SHP77 treated with DMSO at 0.1 percent for 48 hours (cell line): ENCODE results near the gene CSMD2.
"Not testable (repeated sequence)": the region's sequence is repeated elsewhere in the genome, so short reads cannot be mapped to it uniquely, and the experiment has no call there.

ENCODE experiments used
- DNase-seq: peaks from one replicate; lab custom pipeline; 2025; lab: John Stamatoyannopoulos, UW

Gene CSMD2

DNA sequence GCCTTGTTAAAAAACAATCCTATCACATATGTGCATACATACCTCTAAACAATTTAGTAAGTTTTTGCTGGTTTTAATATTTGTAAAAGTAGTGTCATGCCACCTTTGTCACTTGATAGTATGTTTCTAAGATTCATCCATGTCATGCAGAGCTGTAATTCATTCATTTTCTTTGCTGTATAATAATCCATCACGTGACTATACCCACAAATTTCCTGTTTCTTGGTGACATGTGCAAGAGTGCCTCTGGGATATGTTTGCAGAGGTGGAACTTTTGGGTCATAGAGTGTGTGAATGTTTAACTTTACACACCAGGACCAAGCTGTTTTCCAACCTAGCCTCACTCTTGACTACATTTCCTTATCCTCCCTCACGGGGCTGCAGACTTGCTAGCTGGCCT, 629.7 kb downstream of the CSMD2 start:
- no peak for DNase-seq

DNA sequence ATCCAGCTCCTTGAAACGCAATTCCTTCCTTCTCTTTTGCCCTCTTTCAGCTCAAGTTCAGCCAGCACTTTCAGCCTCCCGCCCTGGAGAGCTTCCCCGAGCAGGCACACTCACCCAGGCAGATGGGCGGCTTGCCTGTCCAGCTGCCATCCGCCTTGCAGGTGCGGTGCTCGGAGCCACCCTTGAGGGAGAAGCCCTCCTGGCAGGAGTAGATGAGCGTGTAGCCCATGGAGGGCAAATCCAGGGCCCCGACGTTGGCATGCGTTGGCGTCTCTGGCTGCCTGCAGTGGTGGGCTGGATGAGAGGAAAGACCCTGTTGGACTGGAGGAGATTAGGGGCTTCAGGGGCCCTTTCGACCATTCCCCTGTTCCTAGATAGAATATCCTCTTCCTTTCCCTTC, 632.1 kb downstream of the CSMD2 start:
- no peak for DNase-seq

DNA sequence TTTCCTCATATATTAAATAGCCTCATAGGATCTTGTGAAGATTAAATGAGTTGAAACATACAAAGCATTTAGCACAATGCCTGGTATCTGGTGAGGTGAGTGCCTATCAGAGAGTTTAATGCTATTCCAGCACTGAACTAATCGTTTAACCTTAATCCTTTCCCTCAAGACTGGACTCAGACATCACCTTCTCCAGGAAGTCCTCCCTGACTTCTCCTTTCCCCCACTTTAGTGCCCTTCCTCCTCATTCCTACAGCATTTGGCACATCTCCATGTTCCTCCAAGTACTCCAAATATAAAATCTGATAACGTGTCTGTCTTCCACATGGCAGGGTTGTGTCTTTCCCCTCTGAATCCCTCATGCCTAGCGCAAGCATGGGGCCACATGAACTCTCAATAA, 632.8 kb downstream of the CSMD2 start:
- no peak for DNase-seq

DNA sequence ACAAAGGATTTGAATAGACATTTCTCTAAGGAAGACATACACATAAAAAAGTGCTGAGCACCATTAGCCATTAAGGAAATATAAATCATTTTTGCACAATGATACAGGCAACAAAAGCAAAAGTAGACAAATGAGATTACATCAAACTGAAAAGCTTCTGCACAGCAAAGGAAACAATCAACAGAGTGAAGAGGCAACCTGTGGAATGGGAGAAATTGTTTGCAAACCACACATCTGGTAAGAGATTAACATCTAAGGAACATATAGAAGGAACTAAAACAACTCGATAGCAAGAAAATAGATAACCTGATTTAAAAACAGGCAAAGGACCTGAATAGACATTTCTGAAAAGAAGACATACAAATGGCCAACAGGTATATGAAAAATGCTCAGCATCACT, 635.1 kb downstream of the CSMD2 start:
- DNase-seq: no peak

DNA sequence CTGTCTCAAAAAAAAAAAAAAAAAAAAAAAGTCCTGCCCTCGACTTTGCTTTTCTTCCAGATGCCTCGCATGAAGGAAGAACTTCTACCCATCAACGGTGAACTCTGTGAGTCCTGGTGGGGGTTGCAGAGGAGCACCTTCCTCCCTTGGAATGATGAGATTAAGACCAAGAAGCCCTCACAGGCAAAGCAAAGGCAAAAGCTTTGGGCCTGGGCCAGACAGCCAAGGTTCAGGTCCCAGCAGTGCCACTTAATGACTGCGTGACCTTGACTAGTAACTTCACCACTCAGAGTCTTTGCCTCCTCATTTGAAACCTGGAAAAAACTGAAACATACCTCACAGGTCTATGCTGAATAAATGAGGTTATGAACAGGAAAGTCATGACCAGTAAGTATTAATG, 637.1 kb downstream of the CSMD2 start:
- DNase-seq: no peak

DNA sequence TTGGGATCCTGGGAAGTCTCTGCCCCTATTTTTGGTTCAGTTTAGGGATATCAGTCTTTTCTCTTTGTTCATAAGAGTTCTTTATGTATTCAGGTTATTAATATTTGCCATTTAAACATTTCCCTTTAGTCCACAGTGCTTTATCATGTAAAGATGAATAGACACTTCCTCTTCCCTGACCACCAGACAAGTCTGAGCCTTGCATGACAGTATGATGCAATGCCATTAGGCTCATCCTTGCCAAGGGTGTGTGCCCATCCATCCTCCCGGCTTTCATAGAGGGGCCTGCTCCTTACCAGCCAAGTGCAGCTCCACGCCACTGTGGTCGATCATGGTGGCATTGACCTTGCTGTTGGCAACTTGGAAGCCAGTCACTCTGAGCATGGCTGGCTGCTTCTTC, 640.4 kb downstream of the CSMD2 start:
- no peak for DNase-seq

DNA sequence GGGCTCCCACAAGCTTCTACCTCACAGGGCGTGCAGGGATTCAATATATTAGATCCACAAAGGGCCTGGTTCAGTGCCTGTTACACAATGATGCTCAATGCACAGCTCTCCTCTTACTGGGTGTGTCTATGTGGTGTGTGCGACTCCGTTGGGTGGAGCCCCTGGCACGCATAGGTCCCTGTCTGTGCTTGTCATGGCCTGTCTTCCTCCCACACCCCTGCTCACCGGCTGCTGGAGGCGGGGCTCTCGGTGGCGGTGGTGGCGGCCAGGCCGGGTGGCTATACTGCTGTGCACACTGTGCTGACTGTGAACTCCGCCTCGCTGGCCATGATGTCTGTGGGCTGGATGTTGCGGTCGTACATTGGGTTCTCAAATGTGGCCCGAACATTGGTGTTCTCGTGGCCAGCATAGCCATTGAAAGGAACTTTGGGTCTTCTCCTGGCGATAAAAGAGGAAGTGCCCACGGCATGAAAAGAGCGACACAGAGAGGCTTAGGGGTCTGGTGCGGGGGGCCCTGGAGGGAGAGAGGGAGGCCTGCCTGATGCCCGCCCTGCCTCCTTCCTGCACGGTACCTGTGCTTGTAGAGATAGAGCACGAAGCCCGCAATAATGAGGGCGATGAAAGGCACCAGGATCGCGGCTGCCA, 645.7 kb downstream of the CSMD2 start:
- no peak for DNase-seq

DNA sequence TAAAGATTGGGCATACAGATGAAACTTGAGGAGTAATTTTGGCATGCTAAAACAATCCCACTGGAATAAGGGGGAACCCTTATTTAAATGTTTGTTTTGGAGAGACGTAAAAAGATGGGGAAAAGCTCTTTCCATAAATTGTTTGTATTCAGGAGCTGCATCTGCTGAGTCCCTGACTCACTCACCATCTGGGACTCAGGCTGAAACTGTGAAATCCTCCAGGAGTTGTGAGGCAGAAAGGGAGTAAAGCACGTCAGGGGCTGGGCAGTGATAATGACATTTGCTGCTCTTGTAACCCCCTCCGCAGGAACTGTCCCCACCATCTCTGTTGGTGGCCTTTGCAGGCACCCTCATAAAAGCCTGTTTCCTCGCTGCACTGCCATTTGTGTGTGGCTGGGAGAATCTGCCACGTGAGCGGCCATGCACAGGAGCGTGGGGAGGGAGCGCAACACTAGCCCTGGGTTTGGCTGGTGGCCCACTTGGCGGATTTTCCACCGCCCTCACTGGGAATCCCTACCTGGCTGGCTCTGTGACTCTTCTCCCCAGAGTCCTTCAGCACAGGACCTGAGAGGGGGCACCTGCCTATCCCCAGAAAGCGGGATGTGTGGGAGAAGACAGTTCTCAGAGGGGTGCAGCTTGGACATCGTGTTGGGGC, 647.3 kb downstream of the CSMD2 start:
- no peak for DNase-seq

DNA sequence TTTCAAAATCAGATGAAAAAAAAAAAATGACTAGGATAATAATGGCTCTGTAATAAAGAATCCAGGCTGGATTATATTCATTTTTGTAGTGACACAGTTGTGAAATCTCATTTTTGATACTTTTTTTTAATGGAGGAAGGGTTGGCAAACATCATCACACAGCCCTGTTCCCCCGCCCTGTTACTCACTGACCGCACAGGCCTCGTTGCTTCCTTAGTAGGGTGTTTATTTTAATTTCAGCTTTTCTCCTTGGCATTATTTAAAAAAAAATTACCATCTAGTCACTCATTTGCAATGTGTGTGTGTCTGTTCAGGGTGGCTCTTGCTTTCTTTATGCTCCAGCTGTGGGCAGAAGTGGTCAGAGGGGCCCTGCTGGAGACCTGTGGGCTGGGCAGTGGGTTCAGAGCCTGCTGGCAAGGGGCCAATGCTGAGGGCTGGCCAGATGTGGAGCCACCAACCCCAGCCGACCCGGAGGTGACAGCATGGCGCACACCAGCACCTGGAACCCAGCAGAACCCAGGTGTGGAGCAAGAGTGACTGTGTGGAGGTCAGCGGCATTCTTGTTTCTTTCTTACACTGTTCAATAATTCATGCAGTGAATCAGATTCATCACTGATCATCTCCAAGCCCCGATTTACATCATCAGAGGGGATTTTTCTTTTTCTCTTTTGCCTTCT, 648.0 kb downstream of the CSMD2 start:
- no peak for DNase-seq

DNA sequence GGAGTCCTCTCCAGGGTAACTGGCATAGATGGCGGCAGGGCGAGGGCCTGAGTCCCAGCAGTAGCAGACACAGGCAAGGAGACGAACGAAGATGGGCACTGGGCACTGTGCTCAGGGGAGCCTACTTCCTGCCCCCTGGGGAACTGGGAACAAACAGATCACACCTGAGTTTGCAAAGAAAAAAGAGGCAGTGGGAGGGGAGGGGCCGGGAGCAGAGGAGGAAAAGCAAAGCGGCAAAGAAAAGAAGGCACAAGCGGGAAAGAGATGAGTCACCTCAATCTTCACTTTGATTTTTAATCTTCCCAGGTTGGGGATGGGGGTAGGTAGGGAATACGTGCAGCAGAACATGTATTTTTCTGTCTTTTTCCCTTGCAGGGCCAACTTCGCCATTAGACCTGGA, 648.6 kb downstream of the CSMD2 start:
- DNase-seq: no peak

DNA sequence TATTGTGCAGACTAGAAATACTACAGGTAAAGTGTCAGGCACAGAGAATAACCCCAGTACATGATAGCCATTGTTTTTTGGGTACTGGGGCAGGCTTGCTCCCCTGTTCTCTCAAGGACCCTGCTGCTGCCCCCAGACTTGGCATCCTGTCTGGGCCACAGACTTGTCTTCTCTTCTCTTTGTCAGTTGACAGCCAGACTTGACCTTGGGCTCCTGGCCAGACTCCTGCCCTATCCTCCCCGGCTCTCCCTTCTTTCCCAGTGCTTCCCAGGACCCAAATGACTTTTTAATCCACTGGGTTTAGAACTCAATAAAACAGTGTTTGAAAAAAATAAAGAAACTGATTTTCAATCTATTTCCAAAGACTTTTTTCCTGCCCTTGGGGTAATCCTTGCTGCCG, 649.4 kb downstream of the CSMD2 start:
- DNase-seq: no peak

DNA sequence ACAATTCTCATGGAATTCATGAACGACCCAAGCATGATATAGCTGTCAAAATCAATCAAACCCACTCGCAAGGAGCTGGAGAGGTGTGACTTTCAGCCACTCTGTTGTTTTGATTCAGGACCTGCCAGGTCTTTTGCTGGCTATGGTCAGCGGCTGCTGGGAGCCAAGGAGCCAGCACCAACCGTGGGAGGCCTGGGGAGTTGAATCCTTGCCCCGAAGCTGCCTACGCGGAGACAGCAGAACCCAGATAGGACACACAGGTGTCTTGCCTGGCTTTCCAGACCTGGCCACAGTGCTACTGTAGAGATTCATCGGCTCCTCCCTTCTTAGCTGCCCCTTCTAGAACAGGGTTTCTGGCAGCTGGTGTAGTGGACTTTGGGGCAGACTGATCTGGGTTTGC, 649.9 kb downstream of the CSMD2 start:
- no peak for DNase-seq

DNA sequence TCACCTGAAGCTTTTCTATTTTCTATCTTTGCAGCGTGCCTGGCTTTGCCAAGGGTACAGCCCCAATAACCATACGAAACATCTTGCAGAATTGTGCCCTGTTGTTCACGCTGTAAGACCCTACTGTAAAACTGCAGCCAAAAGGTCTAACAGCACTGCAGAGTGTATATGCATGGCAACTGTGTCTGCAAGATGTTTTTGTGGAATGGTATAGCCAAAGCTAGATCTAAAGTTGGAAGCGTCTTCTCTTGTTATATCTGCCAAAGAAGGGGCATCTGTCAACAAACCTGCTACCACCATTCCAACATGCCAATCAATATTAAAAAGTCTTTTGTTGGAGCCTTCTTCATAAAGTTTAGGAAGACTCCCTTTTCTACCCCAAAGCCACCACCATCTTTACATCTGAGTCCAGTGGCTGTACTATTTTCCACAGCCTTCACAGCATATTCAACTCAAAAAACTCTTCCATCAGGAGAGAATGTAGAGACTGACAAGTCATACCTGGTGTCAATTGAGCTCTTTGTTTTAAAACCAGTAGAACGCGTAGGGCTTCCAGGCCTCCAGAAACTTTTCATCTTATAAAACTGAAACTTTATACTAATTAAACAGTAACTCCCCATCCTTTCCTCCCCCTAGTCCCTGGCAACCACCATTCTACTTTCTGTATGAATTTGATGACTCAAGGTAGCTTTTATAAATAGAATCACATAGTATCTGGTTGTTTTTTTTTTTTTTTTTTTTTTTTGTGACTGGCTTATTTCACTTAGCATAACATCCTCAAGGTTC, 652.6 kb downstream of the CSMD2 start:
- no peak for DNase-seq

DNA sequence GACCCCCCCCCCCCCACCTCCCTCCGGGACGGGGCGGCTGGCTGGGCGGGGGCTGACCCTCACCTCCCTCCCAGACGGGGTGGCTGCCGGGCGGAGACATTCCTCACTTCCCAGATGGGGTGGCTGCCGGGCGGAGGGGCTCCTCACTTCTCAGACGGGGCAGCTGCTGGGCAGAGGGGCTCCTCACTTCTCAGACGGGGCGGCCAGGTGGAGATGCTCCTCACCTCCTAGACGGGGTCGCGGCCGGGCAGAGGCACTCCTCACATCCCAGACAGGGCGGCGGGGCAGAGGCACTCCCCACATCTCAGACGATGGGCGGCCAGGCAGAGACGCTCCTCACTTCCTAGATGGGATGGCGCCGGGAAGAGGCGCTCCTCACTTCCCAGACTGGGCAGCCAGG, 655.8 kb downstream of the CSMD2 start:
- DNase-seq: not testable (repeated sequence)

DNA sequence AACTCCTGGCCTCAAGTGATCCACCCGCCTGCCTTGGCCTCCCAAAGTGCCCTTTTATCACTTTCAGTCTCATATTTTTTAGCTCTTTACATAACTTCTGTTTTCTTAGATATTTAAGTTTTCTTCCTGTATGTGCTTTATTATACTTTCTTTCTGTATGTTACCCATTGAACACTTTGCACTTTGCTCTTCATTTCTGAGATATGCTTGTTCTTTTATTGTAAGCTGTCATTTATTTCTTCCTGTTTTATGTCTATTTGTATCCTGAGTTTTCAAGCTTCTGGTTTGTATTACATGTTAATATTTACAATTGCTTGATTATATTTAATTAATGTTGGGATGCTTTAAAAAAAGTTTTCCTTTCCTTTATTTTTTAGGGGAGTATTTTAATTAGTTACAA, 656.9 kb downstream of the CSMD2 start:
- no peak for DNase-seq

DNA sequence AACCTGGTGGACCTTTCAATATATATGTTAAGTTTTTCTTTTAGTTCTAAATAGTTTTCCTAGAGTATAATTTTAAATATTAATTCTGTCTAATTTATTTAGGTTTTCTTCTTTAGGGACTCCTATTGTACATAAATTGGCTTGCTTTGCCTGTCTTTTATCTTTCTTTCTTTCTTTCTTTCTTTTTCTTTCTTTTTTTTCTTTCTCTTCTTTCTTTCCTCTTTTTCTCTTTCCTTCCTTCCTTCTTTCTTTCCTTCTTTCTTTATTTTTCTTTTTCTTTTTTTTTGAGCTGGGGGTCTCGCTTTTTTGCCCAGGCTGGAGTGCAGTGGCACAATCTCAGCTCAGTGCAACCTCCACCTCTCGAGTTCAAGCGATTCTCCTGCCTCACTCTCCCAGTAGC, 657.4 kb downstream of the CSMD2 start:
- DNase-seq: no peak

DNA sequence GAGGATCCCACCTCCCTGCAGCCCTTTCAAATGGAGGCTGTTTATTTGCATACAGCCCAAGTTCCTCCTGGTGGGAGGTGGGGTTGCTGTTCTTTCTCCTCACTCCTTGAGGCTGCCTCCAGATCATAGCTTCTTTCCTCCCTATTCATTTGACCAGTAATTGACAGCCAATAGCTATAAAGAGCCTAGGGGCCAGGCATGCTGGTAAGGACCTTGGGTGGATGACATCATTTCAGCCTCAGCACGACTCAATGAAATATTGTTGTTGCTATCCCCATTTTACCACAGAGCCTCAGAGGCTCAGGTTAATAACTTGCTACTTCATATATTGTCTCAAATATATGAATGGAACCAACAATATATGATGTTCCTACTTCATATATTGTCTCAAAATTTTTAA, 661.5 kb downstream of the CSMD2 start:
- no peak for DNase-seq

DNA sequence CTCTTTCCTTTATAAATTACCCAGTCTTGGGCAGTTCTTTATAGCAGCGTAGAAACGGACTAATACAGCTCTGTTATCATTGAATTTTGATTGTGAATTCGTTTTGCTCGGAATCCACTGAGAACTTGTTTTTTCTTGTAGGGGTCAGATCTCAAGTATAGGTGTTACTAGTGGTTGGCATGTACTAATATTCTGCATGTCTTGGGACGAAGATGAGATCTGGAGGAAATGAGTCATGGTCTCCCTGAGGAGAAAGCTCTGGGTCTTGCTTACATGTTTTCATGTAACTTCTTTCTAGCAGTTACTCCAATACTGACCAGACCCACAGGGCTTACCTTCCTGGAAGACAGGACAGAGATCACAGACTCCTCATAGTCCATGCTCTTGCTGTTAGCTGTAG, 662.3 kb downstream of the CSMD2 start:
- no peak for DNase-seq

DNA sequence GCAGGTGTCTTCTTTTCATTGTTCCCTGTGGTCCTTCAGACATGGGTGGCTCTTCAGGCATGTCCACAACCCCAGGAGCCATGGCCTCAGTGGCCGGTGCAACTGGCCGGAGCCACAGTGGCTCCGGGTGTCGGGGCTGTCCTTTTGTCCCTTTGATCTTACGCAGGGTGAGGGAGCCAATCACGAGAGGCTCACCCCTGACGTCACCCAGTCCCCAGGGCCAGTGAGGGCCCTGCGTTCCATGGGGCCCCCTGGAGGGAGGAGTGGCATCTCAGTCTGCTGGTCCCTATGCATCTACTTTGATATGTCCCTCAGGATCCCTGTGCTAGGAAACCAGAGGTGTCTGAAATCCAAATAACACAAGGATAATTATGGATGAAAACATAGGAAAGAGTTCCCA, 663.3 kb downstream of the CSMD2 start:
- DNase-seq: no peak

DNA sequence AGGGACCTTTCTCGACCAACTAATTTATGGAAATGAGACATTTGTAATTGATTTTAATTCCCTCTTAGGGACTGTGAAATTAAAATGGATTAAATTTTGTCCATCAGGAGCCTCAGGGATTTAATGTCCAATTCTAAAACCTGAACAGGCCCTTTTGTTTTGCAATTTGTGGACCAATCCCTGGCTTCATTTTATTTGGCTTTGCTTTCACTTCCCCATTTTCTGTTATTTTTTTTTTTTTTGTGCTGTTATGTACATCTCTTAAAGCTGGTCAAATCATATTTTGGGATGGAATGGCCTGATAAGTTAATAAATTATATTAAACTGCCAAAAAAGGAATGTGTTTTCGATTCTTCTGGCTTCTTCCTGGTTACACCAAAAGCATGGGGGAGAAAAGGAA, 663.7 kb downstream of the CSMD2 start:
- no peak for DNase-seq

DNA sequence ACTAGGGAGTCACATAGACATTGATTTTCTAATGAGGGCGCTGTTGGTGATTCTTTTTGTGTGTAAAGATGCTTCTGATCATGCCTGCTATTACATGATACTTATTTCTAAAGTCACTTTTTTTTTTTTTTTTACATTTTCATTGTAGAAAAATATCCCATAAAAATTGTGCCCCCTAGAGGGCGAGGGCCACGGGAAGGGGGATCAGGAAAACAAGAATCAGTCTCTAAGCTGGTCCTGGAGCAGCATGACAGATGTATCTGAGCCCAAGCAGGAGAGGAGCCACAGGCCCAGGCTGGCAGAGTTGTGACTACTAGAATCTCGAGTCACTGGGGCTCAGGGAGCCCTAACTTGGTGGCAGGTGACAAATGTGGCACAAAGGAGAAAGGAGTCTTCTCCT, 664.5 kb downstream of the CSMD2 start:
- no peak for DNase-seq

DNA sequence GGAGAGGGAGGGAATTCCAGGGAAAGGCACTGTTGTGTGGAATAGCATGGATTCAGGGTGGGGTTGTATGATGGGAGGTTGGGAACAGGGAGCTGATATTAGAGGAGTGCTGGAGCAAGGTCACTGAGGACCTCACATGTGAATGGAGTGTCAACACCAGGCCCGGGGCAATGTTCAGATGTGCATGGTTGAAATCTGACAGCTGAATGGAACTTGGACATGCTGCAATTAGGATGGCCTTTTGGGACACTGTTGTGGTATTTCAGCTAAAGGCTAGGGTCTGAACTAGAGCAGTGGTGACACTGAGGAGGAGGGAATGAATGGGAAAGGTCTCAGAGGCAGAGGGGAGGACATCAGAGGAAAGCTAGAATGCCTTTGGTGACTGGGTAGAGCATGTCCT, 667.6 kb downstream of the CSMD2 start:
- no peak for DNase-seq

DNA sequence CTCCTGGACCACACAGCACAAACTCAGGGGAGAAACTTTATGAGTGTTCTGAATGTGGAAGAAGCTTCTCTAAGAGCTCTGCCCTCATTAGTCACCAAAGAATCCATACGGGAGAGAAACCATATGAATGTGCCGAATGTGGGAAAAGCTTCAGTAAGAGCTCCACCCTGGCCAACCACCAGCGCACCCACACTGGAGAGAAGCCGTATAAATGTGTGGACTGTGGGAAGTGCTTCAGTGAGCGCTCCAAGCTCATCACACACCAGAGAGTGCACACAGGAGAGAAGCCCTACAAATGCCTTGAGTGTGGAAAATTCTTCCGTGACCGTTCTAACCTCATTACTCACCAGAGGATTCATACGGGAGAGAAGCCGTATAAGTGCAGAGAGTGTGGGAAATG, 670.1 kb downstream of the CSMD2 start:
- no peak for DNase-seq
